Fibroblast of villous mesenchyme (primary cell): ENCODE results near the gene KIAA1671. TPM values are rescaled to one million over a fixed set of nuclear protein-coding genes. Genes with fewer than 3 reads are reported as not detected.
"Not testable (repeated sequence)": the region's sequence is repeated elsewhere in the genome, so short reads cannot be mapped to it uniquely, and the experiment has no call there.

Experiments
- DNase-seq: peaks from one replicate; pipeline ENCODE4 v3.0.0-alpha.2; 2010; ENCODE audit warnings: low read depth
- H3K4me3 ChIP-seq: 2 replicates; pipeline ENCODE4 v1.5.1; 2011; ENCODE audit warnings: low read depth, mild to moderate bottlenecking, low read length
- CTCF ChIP-seq: IDR thresholded peaks from 2 replicates; pipeline ENCODE4 v1.5.1; 2012; ENCODE audit warnings: low read depth, mild to moderate bottlenecking, low read length; ENCODE audit not compliant: insufficient read depth
- total RNA-seq: library from RNA; depleted of rRNA; stranded (reverse); fragments of >200 nt; gene quantifications from 2 replicates; pipeline ENCODE4 v1.2.3, GENCODE V29; 2012

Gene KIAA1671
- total RNA-seq: 2.9 and 3.5 TPM in 2 replicates

DNA sequence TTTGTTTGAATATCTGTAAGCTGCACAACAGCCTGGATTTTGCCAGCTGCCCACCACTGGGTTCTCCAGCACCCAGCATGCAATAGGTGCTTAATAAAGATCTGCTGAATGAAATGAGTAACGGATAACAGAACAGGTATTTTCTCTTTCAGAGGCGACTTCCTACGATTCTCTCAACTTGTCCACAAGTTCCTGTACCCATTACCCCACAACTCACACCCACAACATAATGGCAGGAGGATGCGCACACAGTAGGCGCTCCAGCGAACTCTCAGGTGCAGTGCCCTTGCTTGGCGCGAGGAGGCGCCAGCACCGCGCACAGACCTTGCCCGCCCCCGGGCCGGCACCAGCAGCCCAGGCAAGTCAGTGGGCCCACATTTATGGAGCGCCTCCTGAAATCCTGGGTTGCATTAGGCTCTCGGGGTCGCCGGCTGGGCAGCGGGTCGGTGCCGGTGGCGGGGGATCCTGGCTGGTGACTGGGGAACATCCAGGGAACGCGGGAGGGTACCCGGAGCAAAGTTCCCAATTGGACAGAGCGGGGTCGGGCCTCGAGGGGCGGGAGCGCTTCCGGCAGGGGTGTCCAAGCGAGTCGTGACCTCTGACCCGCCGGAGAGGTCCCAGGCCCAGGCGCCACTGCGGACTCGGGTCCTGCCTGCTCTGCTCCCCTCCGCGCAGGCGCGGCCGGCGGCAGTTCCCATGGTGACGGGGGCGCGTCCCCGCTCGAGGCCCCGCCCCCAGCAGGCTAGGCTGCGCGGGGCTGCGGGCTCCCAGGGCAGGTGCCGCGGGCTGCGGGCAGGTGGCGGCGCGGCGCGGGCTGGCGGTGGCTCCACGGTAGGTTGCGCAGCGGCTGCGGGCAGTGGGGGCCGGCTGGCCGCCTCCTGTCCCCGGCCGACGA, at the start of gene KIAA1671:
TSS of gene KIAA1671 (plus strand) at position 775 of the 895 bp plus-strand sequence. CDS start 75,284 bp downstream, outside the sequence.
- DNase-seq: peak; percentile 66
- peak; percentile 99 for TF ChIP-seq CTCF
- peak within 1 kb of the TSS; percentile 77 for H3K4me3 ChIP-seq

DNA sequence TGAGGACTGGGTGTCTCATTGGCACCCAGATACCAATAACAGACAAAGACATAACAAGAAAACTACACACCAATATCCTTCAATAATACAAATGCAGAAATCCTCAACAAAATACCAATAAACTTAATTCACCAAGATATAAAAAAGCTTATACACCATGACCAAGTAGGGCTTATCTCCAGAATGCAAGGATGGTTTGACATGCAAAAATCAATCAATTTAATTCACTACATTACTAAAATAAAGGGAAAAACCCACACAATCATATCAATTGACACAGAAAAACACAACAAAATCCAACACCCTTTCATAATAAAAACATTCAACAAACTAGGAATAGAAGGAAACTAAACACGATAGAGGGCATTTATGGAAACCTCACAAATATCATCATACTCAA, 46.6 kb upstream of the KIAA1671 start:
- no peak for TF ChIP-seq CTCF

DNA sequence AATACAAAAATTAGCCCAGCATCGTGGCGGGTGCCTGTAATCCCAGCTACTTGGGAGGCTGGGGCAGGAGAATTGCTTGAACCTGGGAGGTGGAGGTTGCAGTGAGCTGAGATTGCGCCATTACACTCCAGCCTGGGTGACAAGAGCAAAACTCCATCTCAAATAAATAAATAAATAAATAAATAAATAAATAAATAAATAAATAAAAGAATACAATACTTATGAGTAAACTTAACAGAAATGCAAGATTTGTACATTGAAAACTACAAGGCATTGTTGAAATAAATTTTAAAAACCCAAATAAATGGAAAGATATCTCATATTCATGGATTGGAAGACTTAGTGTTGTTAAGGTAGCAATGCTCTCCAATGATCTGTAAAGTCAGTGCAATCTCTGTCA, 45.4 kb upstream of the KIAA1671 start:
- not testable (repeated sequence) for H3K4me3 ChIP-seq, DNase-seq

More for the DNA sequence above, 46.6 kb upstream of the KIAA1671 start:
- DNase-seq: no peak
- H3K4me3 ChIP-seq: no peak overlapping the region

- no peak overlapping the region for H3K4me3 ChIP-seq
- DNase-seq: no peak
- no peak for TF ChIP-seq CTCF
These were observed 32.5 kb upstream of the KIAA1671 start for GRCh38 chr22:24920029-24920428.

- no peak for TF ChIP-seq CTCF
- no peak for DNase-seq
- no peak overlapping the region for H3K4me3 ChIP-seq
These were observed 26.7 kb upstream of the KIAA1671 start for GRCh38 chr22:24925586-24926427.

GRCh38 chr22:24926428-24926725, 26.1 kb upstream of the KIAA1671 start:
- no peak for DNase-seq
- TF ChIP-seq CTCF: no peak

More at GRCh38 chr22:24926428-24926725, 26.1 kb upstream of the KIAA1671 start:
- H3K4me3 ChIP-seq: no peak overlapping the region
